Activated CD8-positive, alpha-beta memory T cell treated with anti-CD3 and anti-CD28 coated beads for 1 hour (primary cell): ENCODE data around the gene CLEC18A.
"Not testable (repeated sequence)": the region's sequence is repeated elsewhere in the genome, so short reads cannot be mapped to it uniquely, and the experiment has no call there.

ENCODE experiments used
- DNase-seq, 2 donors: peaks; one replicate each; pipeline ENCODE4 v3.0.0-alpha.2; 2020; ENCODE audit warnings: low read depth in 1 of 2; ENCODE audit errors: extremely low read depth in 1 of 2

CLEC18A gene

DNA sequence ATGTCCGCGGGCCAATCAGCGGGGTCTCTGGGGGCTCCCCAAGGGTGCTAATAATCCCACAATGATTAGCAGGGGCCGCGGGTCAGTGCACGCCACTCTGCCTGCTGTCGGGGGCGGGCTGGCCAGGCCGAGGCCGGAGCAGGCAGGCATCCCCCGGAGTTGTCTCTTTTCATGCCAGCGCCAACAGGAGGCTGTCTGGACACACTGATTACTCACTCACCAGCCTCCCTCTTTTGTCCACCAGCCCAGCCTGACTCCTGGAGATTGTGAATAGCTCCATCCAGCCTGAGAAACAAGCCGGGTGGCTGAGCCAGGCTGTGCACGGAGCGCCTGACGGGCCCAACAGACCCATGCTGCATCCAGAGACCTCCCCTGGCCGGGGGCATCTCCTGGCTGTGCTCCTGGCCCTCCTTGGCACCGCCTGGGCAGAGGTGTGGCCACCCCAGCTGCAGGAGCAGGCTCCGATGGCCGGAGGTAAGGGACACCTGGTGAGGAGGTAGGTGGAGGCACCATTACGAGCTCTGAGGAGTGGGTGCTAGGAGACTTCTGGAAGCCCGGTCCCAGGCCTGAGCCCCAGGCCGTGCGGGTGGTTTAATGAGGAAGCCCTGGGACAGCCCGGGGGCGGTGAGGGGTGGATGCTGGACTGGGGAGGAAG lies at the start of gene CLEC18A:
CLEC18A (plus strand) TSS at position 318 of the 655 bp plus-strand sequence; CDS start at position 351, 33 bp downstream.
- not testable (repeated sequence) for DNase-seq

DNA sequence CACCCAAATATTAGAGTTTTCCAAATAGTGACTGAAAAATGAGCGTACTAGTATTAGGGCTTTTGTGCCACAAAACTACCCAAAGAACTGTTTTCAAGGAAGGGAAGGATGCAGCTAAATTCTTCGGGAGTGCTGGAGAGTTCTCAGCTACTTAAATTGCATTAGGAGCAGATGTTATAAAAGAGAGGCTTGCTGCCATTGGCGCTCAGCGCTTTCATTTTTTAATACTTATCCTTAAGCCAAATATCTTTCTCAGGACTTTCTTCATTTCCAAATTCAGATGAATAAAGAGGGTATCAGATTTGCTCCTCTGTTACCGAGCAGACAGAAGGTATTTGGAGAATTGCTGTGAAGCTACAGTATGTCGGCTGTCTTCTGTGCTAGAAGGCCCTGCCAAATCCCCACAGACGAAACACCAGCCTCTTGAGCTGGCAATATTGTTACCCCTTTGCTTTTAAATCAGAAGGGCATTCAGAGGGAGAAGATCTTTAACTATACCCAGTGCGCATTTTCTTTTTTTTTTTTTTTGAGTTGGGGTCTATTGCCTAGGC lies 47.2 kb upstream of the CLEC18A start:
- no peak for DNase-seq

DNA sequence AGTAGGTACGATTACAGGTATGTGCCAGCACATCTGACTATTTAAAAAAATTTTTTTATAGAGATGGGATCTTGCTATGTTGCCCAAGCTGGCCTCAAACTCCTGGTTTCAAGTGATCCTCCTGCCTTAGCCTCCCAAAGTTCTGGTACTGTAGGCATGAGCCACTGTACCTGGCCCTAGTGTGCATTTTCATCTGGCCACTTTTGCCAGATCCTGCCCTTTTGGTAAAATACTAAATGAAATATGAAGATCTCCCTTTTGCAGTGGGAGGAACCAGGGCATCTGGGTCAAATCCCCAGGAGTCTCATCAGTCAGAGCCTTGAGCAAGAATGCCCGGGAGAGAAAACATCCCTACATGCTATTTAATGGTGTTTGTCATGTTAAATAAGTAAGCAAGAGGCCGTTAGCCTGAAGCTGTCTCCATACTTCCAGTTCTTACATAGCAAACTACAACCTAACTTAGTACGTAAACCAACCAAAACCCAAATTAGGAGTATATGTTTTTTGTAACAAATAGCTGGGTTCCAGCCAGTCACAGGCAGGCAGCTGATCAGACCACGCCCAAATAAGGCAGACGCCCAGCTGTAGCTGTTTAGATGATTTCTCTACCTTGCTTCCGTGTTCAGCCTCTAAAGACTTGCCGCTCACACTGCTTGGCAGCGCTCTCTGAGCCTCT lies 46.5 kb upstream of the CLEC18A start:
- DNase-seq: no peak

DNA sequence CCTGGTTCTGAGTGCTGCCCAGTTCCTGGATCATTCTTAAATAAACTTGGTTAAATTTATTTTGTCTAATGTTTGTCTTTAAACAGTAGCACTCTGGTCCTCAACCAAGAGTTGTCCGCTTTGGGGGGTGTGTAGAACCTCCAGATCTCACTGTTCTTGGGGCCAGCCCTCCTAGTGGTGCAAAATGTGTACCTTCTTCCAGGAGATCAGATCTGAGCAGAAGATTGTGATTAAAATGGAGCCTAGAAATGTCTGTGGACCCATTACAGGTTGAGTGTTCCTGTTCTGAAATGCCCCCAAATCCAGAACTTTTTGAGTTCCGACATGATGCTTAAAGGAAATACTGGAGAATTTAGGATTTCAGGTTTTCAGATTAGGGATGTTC lies 46.0 kb upstream of the CLEC18A start:
- no peak for DNase-seq

DNA sequence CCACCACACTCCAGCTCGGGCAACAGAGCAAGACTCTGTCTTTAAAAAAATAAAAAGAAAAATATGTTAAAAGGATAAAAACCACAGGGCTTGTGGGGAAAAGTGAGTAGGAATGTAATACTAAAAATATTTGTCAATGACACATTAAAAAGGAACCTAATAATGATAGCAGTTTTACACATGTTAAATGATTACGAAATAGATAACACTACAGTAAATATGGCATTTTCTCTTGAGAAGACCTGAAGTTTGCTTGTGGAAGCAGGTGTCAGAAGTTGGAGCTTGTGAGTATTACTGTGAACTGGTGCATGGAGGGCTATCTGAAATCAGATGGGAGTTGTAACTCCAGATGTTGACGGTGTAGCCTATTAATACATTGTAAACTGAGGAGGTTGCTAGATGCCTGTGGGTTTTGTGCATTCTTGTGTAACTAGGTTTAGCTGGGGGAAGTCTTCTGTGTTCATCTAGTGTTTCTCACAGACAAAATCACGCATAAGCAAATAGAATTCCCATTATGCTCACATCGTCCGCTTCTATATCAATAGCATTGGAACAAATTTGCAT lies 44.2 kb upstream of the CLEC18A start:
- DNase-seq: no peak

DNA sequence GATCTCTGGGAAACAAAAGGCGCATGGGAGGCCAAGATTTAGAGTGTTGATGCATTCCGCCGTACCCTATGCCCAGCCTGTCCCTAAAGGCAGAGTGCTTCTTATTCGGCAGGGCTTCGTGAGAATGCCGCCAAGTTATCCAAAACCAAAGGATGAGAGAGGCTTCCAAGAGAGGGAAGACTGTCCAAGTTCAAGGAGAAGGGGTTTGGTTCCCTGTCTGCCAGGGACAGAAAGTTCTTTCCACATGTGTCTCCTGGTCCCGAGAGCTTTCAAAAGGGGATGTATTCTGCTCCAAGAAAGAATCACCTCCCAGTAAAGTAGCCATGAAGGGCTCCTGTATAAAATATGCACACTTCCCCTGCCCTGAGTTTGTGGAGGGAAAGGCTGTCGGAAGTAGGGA lies 42.1 kb upstream of the CLEC18A start:
- no peak for DNase-seq

DNA sequence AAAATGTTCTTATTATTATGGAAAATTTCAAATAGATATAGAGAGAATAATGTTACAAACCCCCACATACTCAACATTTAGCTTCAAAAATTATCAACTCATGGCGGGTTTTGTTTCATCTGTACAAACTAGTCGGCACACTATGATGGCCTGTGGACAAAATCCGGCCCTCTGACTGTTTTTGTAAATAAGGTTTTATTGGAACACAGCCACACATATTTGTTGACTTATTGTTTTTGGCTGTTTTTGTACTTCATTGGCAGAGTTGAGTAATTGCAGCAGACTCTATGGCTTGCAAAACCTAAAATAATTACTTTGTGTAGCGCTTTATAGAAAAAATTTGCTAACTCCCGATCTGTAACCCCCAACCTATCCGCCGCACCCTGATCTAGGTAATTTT lies 41.4 kb upstream of the CLEC18A start:
- DNase-seq: no peak

DNA sequence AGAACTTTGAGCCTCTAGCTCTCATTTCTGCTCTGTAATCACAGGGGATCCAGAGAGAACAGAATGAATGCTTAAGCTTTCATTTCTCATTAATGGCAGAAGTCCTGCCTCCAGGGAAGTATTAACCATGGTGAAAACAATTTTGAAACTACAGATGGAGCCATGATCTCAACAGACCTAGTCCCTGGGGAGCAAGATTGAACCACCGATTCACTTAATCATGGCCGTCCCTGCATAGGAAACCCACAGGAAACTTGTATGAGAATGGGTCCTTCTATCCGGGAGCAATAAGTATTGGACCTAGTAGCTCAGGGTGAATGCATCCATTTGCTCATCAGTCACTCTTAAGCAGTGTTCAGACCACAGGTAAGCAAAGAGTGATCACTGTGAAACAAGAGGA lies 40.2 kb upstream of the CLEC18A start:
- no peak for DNase-seq

DNA sequence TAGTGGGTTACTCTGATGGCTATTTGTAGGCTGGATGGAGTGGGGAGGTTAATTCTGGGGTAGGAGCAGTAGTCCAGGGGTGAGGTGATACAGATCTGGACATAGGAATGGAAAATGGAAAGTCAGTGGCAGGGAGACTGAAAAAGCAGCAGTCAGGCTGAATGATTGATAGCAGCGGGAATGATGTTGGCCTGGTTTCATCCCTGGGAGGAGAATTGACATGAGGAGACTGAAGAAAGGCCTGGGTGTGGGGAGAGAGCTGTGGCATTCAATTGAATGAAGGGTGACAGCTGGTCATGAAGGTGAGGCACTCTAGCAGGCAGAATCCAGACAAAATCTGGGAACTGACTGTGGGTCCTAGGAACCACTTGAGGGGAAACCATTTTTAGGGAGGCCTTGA lies 34.7 kb upstream of the CLEC18A start:
- DNase-seq: no peak

DNA sequence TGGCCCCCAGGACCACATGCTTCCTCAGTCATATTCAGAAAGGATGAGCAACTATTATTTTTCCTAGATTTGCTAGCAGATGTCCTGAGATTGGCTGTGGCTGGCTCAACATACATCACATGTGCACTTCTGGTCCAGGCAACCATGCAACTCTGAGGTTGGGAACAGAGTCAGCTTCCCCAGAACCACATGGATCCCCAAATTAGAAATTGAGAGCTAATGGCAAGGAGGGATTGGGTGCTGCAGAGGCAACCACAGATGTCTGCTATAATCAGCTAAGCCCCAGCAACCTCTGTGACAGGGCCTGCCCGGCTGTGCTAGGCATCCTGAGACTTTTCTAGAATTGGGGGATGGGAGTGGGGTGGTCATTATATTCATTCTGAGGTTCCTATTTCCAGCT lies 33.8 kb upstream of the CLEC18A start:
- DNase-seq: no peak

DNA sequence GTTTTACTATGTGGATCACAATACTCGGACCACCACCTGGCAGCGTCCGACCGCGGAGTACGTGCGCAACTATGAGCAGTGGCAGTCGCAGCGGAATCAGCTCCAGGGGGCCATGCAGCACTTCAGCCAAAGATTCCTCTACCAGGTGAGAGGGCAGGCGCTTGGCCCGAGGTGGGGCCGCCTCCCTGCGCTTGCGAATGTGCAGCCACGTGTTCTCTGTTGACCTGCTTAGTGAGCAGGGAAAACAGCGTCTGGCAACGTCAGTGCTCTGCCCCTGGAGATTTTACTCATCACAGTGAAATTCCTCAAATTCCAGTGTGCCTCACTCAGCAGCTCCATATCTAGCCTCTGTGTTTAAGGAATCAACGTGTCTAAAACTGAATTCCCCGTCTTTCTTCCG lies 33.4 kb upstream of the CLEC18A start:
- DNase-seq: no peak

DNA sequence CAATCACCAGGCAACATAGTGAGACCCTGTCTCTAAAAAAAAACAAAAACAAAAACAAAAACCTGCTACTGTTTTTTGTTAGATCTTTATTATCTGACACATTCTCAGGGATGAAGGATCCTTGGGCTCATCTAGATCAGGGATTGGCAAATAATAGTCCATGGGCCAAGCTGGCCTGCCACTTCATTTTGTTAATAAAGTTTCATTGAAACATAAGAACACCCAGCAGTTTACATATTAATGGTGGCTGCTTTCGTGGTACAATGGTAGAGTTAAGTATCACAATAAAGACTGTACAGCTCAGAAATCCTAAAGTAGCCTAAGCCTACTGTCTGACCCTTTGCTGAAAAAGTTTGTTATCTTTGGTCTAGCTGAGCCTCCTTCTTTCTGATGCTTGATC lies 32.9 kb upstream of the CLEC18A start:
- no peak for DNase-seq

DNA sequence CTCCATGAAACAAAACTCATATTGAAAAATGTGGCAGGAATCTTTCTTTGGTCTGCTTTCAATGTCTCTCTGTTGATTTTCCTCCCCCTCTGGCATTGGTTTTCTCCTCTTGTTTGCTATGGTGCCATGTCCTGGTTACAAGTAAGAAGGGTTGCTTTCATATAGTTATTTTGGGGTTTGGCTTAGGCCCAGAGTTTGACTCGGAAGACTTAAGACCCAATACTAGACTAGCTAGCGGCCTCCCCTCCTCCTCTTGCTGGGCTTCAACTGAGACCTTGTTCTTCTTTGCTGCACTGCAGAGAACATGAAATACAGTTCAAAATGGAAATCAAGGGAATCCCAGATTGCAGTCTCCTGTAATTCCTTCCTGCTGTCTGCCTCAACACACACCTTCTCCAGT lies 30.0 kb upstream of the CLEC18A start:
- DNase-seq: no peak

DNA sequence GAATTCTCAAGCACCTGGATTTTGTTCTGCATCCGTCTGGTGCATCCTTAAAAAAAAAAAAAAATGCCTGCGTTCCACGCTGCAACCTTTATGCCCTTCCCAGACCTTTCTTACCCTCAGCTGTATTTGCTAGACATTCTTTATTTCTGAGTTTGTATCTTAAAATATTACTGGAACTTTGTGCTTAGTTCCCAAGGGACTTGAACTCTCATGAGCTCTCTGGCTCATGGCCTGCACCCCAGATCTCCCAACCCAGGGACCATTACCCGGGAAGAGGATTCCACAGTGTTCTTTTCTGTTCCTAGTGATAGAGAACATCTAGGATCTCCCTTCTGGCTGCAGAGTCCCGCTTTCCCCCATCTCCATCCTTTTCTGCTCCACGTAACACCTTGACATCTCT lies 28.9 kb upstream of the CLEC18A start:
- DNase-seq: no peak

DNA sequence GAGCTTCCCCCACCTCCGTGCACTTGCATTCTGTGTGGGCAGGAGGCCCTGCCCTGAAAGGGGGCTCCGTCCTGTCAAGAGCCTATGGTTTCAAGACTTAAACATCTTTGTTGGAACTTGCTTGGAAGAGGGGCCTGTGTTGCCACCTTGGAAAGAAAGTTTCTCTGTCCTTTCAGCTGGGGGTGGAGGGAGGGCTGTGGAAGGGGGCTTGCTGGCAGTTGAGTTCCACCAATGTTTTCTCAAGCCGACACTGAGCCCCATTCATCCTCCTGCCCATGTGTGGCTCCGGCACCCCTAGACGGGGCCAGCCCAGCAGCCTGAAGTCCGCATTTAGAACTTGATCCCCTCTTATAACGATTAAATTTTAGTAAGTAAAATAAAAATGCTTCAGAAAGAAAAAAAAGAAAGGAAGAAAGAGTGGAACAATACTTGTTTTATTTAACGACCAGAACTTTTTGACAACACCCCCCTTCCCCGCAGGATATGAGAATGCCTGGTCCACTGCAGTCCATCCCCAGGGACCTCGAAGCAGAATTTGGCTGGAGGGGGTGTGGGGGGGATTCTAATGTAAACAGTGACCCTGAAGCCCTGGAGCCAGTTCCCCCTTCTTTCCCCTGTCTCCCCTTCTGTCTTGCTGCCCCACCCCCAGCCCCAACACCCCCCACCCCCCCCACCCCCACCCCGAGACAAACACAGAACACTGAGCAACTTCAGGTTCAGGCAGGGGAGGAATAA lies 26.9 kb upstream of the CLEC18A start:
- DNase-seq: no peak

DNA sequence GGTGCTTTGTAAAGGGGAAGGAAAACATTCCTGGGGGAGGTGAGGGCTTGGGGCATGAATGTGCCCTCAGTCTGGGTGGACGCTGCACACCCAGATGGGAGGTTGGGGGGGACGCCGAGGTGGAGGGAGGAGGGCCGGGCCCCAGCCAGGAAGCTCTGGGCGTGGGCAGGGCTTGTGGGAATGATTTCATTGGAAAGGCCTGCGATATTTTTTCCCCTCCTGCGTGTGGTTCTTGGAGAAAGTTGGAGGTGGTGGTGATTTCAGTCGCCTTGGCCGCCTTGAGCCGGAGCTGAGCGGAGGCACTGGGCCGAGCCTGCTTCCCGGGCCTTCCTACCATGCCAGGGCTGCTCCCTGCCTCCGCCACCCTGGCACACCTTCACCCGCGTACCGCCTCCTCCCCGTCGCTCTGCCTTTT lies 26.4 kb upstream of the CLEC18A start:
- DNase-seq: no peak

DNA sequence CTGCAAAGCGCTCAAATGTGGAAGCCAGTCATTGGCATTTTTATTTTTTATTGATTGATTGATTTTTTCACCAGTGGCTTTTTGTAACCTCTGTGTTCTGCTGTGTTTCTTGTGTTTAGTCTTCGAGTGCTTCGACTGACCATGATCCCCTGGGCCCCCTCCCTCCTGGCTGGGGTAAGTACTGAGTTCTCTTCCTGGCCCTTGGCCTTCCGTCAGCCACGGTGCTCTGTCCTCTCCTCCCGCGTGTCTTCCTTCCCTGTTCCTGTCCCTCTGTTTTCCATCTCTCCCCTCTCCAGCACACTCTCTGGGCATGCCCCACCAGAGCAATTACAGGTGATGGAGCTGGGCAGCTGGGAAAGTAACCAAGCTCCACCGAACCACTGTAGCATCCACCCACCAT lies 25.8 kb upstream of the CLEC18A start:
- DNase-seq: no peak

DNA sequence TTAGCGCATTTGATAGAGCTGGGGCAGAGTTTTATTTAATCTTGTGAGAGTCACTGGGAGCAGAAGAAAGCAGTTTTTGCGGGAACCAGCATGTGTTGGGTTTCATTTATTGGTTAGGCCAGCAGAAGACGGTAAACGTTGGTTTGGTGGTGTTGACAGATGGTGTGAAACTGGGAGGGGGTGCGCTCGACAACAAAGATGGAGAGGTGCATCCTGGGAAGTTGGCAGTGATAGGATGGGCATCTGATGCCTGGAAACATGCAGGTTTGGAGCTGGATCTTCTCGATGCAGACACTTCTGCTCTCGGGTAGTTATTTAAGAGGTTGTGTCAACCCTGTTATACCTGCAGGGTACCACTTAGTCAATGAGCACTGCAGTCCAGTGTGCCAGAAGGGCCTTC lies 24.9 kb upstream of the CLEC18A start:
- no peak for DNase-seq

DNA sequence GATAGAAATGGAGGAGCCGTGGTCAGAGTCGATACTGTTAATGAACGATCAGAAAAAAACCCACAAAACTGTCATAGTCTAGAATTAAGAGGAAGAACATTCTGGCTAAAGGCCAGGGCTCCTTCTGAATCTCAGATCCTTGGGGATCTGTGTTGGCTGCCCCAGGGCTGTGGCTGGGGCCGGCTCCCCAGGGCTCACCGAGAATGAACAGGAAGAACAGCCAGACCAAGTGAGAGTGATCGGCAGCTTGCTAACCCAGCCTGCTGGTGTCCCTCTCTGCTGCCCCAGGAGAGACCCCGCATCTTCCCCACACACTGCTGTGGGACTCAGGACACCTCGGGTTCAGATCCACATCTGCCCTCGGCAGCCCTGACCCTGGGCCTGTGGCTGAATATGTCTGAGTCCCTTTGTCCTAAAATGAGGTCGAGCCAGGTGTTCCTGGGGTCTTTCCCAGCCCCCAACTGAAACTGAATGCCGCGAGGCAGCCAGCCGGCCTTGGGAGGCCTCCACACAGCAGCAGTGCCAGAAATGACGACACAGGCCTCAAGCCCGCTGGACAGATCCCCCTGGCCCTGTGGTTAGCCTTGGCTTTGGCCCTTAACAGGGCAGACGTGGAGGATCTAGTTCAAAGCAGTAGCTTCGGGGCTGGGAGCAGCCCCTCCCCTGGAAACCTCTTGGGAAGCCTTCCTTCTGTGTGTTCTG lies 23.9 kb upstream of the CLEC18A start:
- no peak for DNase-seq

DNA sequence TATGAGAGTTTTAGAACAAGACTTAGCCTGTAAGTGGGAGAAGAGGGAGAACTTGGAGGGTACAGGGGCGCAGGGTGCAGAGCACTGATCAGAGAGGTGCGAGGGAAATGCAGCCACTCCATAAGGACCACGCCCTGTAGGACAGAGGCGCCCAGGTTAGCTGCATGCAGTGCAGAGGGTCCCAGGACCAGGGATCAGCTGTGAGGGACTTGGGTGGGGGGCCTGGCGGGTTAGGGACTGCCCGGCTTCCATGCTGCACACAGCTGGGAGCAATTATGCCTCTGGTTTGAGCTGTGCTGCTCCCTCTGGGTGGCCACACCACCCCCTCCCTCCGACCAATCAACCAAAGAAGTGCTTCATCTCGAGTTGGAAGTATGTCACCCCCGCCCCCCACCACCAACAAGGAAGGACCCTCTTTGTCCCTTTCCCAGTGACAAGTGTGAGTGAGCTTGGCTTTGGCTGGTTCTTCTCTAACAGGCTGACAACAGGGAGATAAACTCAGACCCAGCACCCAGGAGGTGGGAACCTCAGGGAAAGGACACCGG lies 22.2 kb upstream of the CLEC18A start:
- no peak for DNase-seq

DNA sequence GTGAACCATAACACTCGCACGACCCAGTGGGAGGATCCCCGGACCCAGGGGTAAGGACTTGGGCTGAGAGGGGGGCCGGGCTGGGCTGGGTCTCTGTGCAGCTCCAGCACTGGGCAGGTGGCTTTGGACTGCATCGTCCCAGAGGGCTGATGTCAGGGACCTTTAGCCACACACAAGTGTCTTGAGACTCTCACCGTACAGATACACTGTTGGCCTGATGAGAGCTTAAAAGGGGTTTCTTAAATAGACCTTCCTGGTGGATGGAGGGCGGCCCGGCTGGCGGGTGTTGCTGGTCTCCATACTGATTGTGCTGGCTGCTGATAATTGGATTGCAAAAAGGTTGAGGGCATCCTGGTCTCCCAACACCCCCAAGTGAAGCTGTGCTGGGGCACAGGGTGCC lies 21.7 kb upstream of the CLEC18A start:
- no peak for DNase-seq
